Measurements from ENCODE around the gene MKRN1. TPM values are rescaled to one million over a fixed set of nuclear protein-coding genes. Genes with fewer than 3 reads are reported as not detected.

MKRN1 gene
- total RNA-seq, 1 experiment from 2014 or later = 87.9 TPM

- in situ Hi-C loops (cut with HindIII; ENCODE audit: low pct_unique_long_range_greater_than_20kb, low sequenced_read_pairs) (no loop called here), intact Hi-C loops (cut with micrococcal nuclease; ENCODE audit: unreplicated experiment) (no loop called here)
- DNase-seq (ENCODE audit: low read depth, low spot score) = no peak
- Histone ChIP-seq H3K4me1 (ENCODE audit: control insufficient read depth, insufficient read depth, low read length) (no peaks in the 10 kb centered on the region), H3K27me3 (ENCODE audit: control insufficient read depth, insufficient read depth, low read length) (no peaks in the 10 kb centered on the region), H3K36me3 (ENCODE audit: control insufficient read depth, insufficient read depth, low read length) (no peaks in the 10 kb centered on the region), H3K27ac (ENCODE audit: low read length) (no peak overlapping the region), H3K4me3 (ENCODE audit: low read depth in 2 of 2, low read length in 2 of 2) (no peak overlapping the region), H3K9me3 (ENCODE audit: control insufficient read depth, insufficient read depth, low read depth, low read length) (no peaks in the 10 kb centered on the region)
- BruUV-seq (replicated peaks) = no TSS peak
- ChIA-PET POLR2A (no interaction called here), CTCF (no interaction called here)
- no peak for ATAC-seq
- TF ChIP-seq TCF7L2 (IDR thresholded peaks at IDR 0.05; ENCODE audit: low read depth, low read length) (no peak), POLR2AphosphoS5 (IDR thresholded peaks at IDR 0.05; ENCODE audit: low read depth, low read length) (no peak), SIN3A (IDR thresholded peaks at IDR 0.05; ENCODE audit: borderline replicate concordance, insufficient read depth, low read depth, low read length) (no peak), CTCF (IDR thresholded peaks at IDR 0.05) (no peak)
- TF ChIP-seq, protein P1, sequence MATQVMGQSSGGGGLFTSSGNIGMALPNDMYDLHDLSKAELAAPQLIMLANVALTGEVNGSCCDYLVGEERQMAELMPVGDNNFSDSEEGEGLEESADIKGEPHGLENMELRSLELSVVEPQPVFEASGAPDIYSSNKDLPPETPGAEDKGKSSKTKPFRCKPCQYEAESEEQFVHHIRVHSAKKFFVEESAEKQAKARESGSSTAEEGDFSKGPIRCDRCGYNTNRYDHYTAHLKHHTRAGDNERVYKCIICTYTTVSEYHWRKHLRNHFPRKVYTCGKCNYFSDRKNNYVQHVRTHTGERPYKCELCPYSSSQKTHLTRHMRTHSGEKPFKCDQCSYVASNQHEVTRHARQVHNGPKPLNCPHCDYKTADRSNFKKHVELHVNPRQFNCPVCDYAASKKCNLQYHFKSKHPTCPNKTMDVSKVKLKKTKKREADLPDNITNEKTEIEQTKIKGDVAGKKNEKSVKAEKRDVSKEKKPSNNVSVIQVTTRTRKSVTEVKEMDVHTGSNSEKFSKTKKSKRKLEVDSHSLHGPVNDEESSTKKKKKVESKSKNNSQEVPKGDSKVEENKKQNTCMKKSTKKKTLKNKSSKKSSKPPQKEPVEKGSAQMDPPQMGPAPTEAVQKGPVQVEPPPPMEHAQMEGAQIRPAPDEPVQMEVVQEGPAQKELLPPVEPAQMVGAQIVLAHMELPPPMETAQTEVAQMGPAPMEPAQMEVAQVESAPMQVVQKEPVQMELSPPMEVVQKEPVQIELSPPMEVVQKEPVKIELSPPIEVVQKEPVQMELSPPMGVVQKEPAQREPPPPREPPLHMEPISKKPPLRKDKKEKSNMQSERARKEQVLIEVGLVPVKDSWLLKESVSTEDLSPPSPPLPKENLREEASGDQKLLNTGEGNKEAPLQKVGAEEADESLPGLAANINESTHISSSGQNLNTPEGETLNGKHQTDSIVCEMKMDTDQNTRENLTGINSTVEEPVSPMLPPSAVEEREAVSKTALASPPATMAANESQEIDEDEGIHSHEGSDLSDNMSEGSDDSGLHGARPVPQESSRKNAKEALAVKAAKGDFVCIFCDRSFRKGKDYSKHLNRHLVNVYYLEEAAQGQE (IDR thresholded peaks at IDR 0.05; ENCODE audit: insufficient read depth in 1 of 2, low read depth in 2 of 2, low read length in 1 of 2) = no peak
Measured at GRCh38 chr7:140484951-140485499, 5.7 kb upstream of the MKRN1 start.

DNA sequence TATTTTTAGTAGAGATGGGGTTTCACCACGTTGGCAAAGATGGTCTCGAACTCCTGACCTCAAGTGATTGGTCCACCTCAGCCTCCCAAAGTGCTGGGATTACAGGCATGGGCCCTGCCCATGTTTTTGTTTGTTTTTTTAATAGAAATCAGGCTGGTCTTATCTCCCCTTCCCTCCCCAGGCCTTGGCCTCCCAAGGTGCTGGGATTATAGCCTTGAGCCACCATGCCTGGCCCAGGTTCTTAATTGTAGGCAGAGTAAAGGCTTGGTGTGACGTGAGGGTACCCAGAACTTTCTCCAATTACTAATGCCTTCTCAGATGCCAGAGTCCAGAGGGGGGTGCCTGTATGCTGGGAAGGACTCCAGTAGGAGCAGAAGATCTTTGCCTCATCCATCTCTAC is 5.2 kb upstream of the MKRN1 start:
- CTCF ChIA-PET = no interaction called here
- no TSS peak for BruUV-seq (replicated peaks)

More for the DNA sequence above, 5.2 kb upstream of the MKRN1 start:
- Histone ChIP-seq H3K4me1 (ENCODE audit: control insufficient read depth, insufficient read depth, low read length) (no peaks in the 10 kb centered on the region), H3K4me3 (ENCODE audit: low read depth in 2 of 2, low read length in 2 of 2) (no peak overlapping the region), H3K36me3 (ENCODE audit: control insufficient read depth, insufficient read depth, low read length) (no peaks in the 10 kb centered on the region), H3K27me3 (ENCODE audit: control insufficient read depth, insufficient read depth, low read length) (no peaks in the 10 kb centered on the region), H3K9me3 (ENCODE audit: control insufficient read depth, insufficient read depth, low read depth, low read length) (no peaks in the 10 kb centered on the region), H3K27ac (ENCODE audit: low read length) (no peak overlapping the region)
- in situ Hi-C loops (cut with HindIII; ENCODE audit: low pct_unique_long_range_greater_than_20kb, low sequenced_read_pairs) = no loop called here
- intact Hi-C loops (cut with micrococcal nuclease; ENCODE audit: unreplicated experiment) = no loop called here
- POLR2A ChIA-PET = no interaction called here
- TF ChIP-seq POLR2AphosphoS5 (IDR thresholded peaks at IDR 0.05; ENCODE audit: low read depth, low read length) = no peak
- TF ChIP-seq CTCF (IDR thresholded peaks at IDR 0.05) = no peak
- TF ChIP-seq, protein P1 (IDR thresholded peaks at IDR 0.05; ENCODE audit: insufficient read depth in 1 of 2, low read depth in 2 of 2, low read length in 1 of 2) = no peak
- no peak for TF ChIP-seq TCF7L2 (IDR thresholded peaks at IDR 0.05; ENCODE audit: low read depth, low read length)
- TF ChIP-seq SIN3A (IDR thresholded peaks at IDR 0.05; ENCODE audit: borderline replicate concordance, insufficient read depth, low read depth, low read length) = no peak
- no peak for DNase-seq (ENCODE audit: low read depth, low spot score)
- ATAC-seq = no peak
